ENCODE measurements around the gene ZMIZ1. TPM values are rescaled to one million over a fixed set of nuclear protein-coding genes. Genes with fewer than 3 reads are reported as not detected.

The ZMIZ1 gene
- total and polyA plus RNA-seq, 5 donors from 2014 or later, result 1.5 to 34.8 (median 2.2) TPM

DNA sequence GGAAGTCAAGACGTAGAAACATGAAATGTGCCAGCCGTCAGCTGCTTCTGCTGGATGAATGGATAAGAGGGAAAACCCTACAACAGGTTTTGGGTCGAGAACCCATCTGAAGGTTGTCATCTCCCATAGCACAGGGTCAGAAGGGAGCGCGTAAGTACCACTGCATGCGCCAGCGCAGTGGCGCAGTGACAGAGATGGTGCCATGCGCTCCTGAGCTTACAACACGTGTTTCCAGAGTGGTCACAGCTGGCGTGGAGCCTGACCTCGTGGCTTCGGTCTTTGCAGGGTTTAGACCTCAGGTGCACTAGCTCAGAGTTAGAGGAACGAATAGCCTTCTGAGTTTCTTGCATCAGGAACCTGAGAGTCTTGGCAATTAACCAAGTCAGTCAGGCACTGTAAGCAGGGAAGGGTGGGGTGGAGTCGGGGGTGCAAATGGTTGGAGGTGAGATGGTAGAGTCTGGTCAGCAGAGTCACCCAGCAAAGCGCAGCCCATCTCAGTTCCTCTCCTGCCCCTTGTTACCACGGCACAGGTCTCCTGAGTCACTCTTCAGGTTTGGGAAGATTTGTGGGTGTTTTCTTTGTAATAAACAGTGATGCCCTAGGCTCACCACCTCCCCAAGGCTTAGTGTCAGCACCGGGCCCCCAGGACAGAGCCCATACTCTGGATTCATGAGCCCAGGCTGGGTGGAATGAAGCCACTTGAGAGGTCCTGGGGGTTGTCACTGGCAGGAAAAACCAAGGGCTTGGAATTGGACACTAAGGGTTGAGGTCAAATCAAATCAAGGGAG, 194.4 kb downstream of the ZMIZ1 start:
- H3K4me3 Mint-ChIP-seq, result no peak overlapping the region
- H3K27ac Mint-ChIP-seq, result no peak overlapping the region
- Histone ChIP-seq H3K27me3 (ENCODE audit: control insufficient read depth, insufficient read depth, low read length) (no peaks in the 10 kb centered on the region), H3K27ac (ENCODE audit: insufficient read depth, low read length, poor library complexity, severe bottlenecking) (no peak overlapping the region), H3K4me3 (ENCODE audit: low read depth, low read length) (no peak overlapping the region), H3K9me3 (ENCODE audit: control insufficient read depth in 2 of 2, low read length in 2 of 2) (no peaks in the 10 kb centered on the region), H3K4me1 (ENCODE audit: control insufficient read depth, insufficient read depth, low read length, poor library complexity, severe bottlenecking) (peaks cover 11% of the 10 kb centered on the region), H3K36me3 (ENCODE audit: control insufficient read depth, insufficient read depth, low read length) (peaks cover 3% of the 10 kb centered on the region)
- H3K27me3 Mint-ChIP-seq, result no peaks in the 10 kb centered on the region
- no peaks in the 10 kb centered on the region for H3K9me3 Mint-ChIP-seq
- H3K36me3 Mint-ChIP-seq, result no peaks in the 10 kb centered on the region
- no peak for DNase-seq
- peaks cover 0 to 64% (median 25%) of the 10 kb centered on the region in 4 donors for H3K4me1 Mint-ChIP-seq
- no peak for ATAC-seq (ENCODE audit: low read depth in 2 of 2)

DNA sequence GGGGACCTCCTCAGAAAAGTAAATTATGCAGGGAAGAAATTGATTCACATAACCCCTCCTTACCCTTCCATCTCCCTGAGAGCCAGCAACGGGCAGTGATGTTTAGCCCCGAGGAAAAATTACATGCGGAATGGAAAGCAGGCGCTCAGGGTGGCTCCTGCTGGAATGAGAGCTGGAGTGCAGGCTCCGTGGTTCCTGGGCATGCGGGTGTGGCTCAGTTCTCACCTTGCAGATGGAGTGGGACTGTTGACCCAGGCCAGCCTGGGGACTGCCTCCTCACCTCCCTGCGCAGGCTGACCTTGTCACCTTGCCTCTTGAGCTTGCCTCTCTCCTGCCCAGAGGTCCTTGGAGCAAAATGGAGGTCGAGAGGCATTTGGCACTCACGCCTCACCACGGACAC, 195.2 kb downstream of the ZMIZ1 start:
- Histone ChIP-seq H3K36me3 (ENCODE audit: control insufficient read depth, insufficient read depth, low read length) (peaks cover 3% of the 10 kb centered on the region), H3K27me3 (ENCODE audit: control insufficient read depth, insufficient read depth, low read length) (no peaks in the 10 kb centered on the region), H3K9me3 (ENCODE audit: control insufficient read depth in 2 of 2, low read length in 2 of 2) (no peaks in the 10 kb centered on the region), H3K4me3 (ENCODE audit: low read depth, low read length) (no peak overlapping the region), H3K27ac (ENCODE audit: insufficient read depth, low read length, poor library complexity, severe bottlenecking) (no peak overlapping the region), H3K4me1 (ENCODE audit: control insufficient read depth, insufficient read depth, low read length, poor library complexity, severe bottlenecking) (peaks cover 11% of the 10 kb centered on the region)
- Mint-ChIP-seq H3K4me1 (peaks cover 0 to 66% (median 29%) of the 10 kb centered on the region in 4 donors), H3K27ac (no peak overlapping the region), H3K27me3 (no peaks in the 10 kb centered on the region), H3K4me3 (no peak overlapping the region), H3K36me3 (no peaks in the 10 kb centered on the region), H3K9me3 (no peaks in the 10 kb centered on the region)
- ATAC-seq (ENCODE audit: low read depth in 2 of 2), result no peak
- no peak for DNase-seq

DNA sequence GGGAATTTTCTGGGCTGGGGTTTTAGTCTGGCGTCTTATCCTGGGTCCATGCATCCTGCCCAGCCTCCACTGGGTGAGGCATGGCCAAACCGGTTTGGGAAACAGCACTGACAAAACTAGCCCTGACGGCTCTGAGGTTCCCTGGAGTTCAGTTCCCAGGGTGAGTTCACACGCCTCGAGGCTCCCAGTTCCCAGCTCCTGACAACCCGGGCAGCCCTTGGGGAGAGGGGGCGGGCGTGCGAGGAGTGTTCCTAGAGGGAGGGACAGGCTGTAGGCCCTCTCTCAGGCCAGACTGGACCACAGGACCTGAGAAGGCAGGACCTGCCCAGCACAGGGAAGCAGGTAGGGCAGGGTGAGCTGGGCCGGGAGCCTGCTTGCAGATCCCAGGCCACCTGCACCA, 196.2 kb downstream of the ZMIZ1 start:
- H3K4me1 ChIP-seq (ENCODE audit: control insufficient read depth, insufficient read depth, low read length, poor library complexity, severe bottlenecking), result peaks cover 11% of the 10 kb centered on the region
- no peak for DNase-seq
- Mint-ChIP-seq H3K4me1 (peaks cover 0 to 64% (median 31%) of the 10 kb centered on the region in 4 donors), H3K9me3 (no peaks in the 10 kb centered on the region), H3K36me3 (no peaks in the 10 kb centered on the region), H3K27me3 (no peaks in the 10 kb centered on the region), H3K27ac (peak overlapping the region in 2 of 3 donors; percentile 83 to 93), H3K4me3 (no peak overlapping the region)
- H3K4me3 ChIP-seq (ENCODE audit: low read depth, low read length), result no peak overlapping the region
- ATAC-seq (ENCODE audit: low read depth in 2 of 2), result no peak
- no peaks in the 10 kb centered on the region for H3K9me3 ChIP-seq (ENCODE audit: control insufficient read depth in 2 of 2, low read length in 2 of 2)
- H3K36me3 ChIP-seq (ENCODE audit: control insufficient read depth, insufficient read depth, low read length), result peaks cover 3% of the 10 kb centered on the region
- H3K27ac ChIP-seq (ENCODE audit: insufficient read depth, low read length, poor library complexity, severe bottlenecking), result no peak overlapping the region
- no peaks in the 10 kb centered on the region for H3K27me3 ChIP-seq (ENCODE audit: control insufficient read depth, insufficient read depth, low read length)

DNA sequence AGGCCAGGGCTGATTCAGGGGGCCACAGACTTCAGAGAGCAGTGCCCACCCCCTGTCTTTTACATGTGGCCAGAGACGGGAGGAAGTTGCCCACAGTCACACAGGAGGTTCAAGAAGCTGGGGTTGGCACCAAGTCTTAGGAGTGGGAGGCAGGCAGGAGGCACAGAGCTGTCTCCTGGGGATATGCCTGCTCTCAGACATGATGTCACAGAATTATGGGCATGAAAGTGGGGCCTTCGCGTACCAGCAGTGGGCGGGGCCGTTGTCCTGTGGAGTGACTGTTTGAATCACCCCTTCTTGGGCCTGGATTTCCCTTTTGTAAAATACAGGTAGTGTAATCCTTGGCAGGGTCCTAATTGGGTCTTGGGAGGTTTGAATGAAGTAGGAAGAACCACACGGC, 197.3 kb downstream of the ZMIZ1 start:
- no peak for DNase-seq
- no peak overlapping the region for H3K4me3 ChIP-seq (ENCODE audit: low read depth, low read length)
- H3K9me3 ChIP-seq (ENCODE audit: control insufficient read depth in 2 of 2, low read length in 2 of 2), result no peaks in the 10 kb centered on the region
- H3K36me3 ChIP-seq (ENCODE audit: control insufficient read depth, insufficient read depth, low read length), result peaks cover 3% of the 10 kb centered on the region
- no peaks in the 10 kb centered on the region for H3K27me3 ChIP-seq (ENCODE audit: control insufficient read depth, insufficient read depth, low read length)
- peak overlapping the region; percentile 46 to 83 (median 79) for H3K27ac Mint-ChIP-seq
- peak overlapping the region; percentile 33 for H3K27ac ChIP-seq (ENCODE audit: insufficient read depth, low read length, poor library complexity, severe bottlenecking)
- ATAC-seq (ENCODE audit: low read depth in 2 of 2), result peak in 1 of 2 donors; percentile 12
- peaks cover 11% of the 10 kb centered on the region for H3K4me1 ChIP-seq (ENCODE audit: control insufficient read depth, insufficient read depth, low read length, poor library complexity, severe bottlenecking)
- no peaks in the 10 kb centered on the region for H3K36me3 Mint-ChIP-seq
- H3K4me1 Mint-ChIP-seq, result peaks cover 0 to 56% (median 29%) of the 10 kb centered on the region in 4 donors
- no peaks in the 10 kb centered on the region for H3K27me3 Mint-ChIP-seq
- no peaks in the 10 kb centered on the region for H3K9me3 Mint-ChIP-seq
- H3K4me3 Mint-ChIP-seq, result no peak overlapping the region

DNA sequence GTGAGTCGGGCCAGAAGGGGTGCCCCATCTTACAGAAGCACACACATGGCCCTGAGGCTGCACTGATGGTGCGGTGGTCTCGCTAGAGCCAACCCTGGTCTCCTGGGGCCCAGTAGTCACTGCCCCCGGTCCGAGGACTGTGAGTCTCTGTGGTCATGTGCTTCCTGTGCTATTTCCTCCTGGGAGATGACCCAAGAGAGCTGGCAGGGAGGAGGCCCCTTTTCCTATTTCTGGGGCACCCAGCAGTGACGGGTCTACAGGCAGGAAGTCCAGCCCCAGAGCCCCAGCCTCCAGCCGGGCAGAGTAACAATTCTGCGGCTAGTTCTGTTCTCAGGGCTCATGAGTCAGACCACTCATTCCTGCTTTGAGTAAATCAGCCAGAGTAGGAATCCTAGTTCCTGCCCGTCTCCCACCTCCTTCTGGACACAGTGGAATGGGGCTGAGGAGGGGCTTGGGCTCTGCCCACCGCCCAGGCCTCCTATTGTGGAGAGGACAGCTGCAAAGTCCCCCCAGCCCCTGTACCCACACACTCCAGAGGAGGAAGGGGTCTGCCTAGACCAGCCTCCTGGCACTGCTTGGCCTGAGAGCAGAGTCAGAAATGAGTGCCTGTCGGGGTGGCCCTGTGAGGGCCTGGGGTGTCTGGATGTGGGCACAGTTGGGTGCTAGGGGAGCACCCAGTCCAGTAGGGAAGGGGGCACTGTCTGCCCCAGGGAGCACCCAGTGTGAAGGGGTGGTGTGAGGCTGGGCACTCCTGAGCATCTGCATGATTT, 198.0 kb downstream of the ZMIZ1 start:
- Mint-ChIP-seq H3K4me3 (no peak overlapping the region), H3K27ac (peak overlapping the region in 2 of 3 donors; percentile 83 to 87), H3K4me1 (peaks cover 0 to 54% (median 29%) of the 10 kb centered on the region in 4 donors), H3K9me3 (no peaks in the 10 kb centered on the region), H3K36me3 (no peaks in the 10 kb centered on the region), H3K27me3 (no peaks in the 10 kb centered on the region)
- DNase-seq (peak in 1 of 3 donors; percentile 30), ATAC-seq (ENCODE audit: low read depth in 2 of 2) (peak; percentile 33)
- Histone ChIP-seq H3K4me1 (ENCODE audit: control insufficient read depth, insufficient read depth, low read length, poor library complexity, severe bottlenecking) (peaks cover 11% of the 10 kb centered on the region), H3K9me3 (ENCODE audit: control insufficient read depth in 2 of 2, low read length in 2 of 2) (no peaks in the 10 kb centered on the region), H3K27ac (ENCODE audit: insufficient read depth, low read length, poor library complexity, severe bottlenecking) (peak overlapping the region; percentile 33), H3K27me3 (ENCODE audit: control insufficient read depth, insufficient read depth, low read length) (no peaks in the 10 kb centered on the region), H3K4me3 (ENCODE audit: low read depth, low read length) (no peak overlapping the region), H3K36me3 (ENCODE audit: control insufficient read depth, insufficient read depth, low read length) (peaks cover 3% of the 10 kb centered on the region)

DNA sequence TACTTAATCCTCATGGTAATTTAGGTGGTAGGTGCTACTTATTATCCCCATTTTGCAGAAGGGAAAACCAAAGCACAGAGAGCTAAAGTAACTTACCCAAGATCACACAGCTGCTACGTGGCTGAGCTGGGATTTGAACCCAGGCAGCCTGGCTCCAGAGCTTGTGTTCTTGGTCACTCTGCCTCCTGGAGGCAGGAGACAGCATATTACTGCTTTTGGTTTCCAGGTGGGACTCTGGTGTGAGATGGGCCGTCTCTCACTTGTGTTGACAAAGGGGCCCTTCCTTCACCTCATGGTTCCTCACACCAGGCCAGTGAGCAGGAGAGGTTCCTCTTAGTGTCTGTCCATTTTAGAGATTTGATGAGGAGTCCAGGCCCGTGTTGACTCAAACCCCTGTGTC, 198.7 kb downstream of the ZMIZ1 start:
- Histone ChIP-seq H3K4me1 (ENCODE audit: control insufficient read depth, insufficient read depth, low read length, poor library complexity, severe bottlenecking) (peaks cover 11% of the 10 kb centered on the region), H3K4me3 (ENCODE audit: low read depth, low read length) (no peak overlapping the region), H3K36me3 (ENCODE audit: control insufficient read depth, insufficient read depth, low read length) (peaks cover 3% of the 10 kb centered on the region), H3K9me3 (ENCODE audit: control insufficient read depth in 2 of 2, low read length in 2 of 2) (no peaks in the 10 kb centered on the region), H3K27ac (ENCODE audit: insufficient read depth, low read length, poor library complexity, severe bottlenecking) (no peak overlapping the region), H3K27me3 (ENCODE audit: control insufficient read depth, insufficient read depth, low read length) (no peaks in the 10 kb centered on the region)
- no peak for DNase-seq
- H3K4me1 Mint-ChIP-seq, result peaks cover 0 to 50% (median 30%) of the 10 kb centered on the region in 4 donors
- H3K36me3 Mint-ChIP-seq, result no peaks in the 10 kb centered on the region
- H3K4me3 Mint-ChIP-seq, result no peak overlapping the region
- peak overlapping the region in 2 of 3 donors; percentile 83 to 87 for H3K27ac Mint-ChIP-seq
- H3K9me3 Mint-ChIP-seq, result no peaks in the 10 kb centered on the region
- ATAC-seq (ENCODE audit: low read depth in 2 of 2), result no peak
- no peaks in the 10 kb centered on the region for H3K27me3 Mint-ChIP-seq

DNA sequence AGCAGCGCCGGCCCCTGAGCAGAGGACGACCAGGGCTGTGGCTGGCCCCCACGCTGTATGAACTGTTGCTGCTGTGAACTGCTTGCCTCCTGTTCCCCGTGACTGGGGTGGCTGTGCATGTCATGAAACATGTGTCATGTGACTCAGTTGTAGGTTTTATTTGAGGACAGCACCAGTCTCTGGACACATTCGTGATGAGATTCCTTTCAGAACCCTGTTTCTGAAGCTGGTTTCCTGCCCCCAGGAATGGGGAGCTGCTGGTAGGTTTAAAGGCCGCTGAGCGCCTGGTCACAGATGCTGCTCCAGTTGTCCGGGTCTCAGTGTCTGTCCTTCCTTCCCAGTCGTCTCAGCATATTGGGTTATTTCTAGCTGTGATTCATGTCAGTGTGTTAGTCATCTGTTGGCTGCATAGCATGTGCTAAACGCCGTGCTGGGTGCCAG, 199.4 kb downstream of the ZMIZ1 start:
- Mint-ChIP-seq H3K27me3 (no peaks in the 10 kb centered on the region), H3K36me3 (no peaks in the 10 kb centered on the region), H3K9me3 (no peaks in the 10 kb centered on the region), H3K4me1 (peaks cover 0 to 50% (median 30%) of the 10 kb centered on the region in 4 donors), H3K27ac (peak overlapping the region in 2 of 3 donors; percentile 65 to 71), H3K4me3 (no peak overlapping the region)
- ATAC-seq (ENCODE audit: low read depth in 2 of 2) (no peak), DNase-seq (no peak)
- peaks cover 3% of the 10 kb centered on the region for H3K36me3 ChIP-seq (ENCODE audit: control insufficient read depth, insufficient read depth, low read length)
- H3K9me3 ChIP-seq (ENCODE audit: control insufficient read depth in 2 of 2, low read length in 2 of 2), result no peaks in the 10 kb centered on the region
- H3K27me3 ChIP-seq (ENCODE audit: control insufficient read depth, insufficient read depth, low read length), result no peaks in the 10 kb centered on the region
- H3K27ac ChIP-seq (ENCODE audit: insufficient read depth, low read length, poor library complexity, severe bottlenecking), result no peak overlapping the region
- H3K4me1 ChIP-seq (ENCODE audit: control insufficient read depth, insufficient read depth, low read length, poor library complexity, severe bottlenecking), result peaks cover 11% of the 10 kb centered on the region
- no peak overlapping the region for H3K4me3 ChIP-seq (ENCODE audit: low read depth, low read length)

All from CD4-positive, CD25-positive, alpha-beta regulatory T cell (primary cell).